Activated naive CD4-positive, alpha-beta T cell (primary cell): ENCODE measurements around the gene XKRX.

Source experiments
- DNase-seq, 4 experiments: peaks; one replicate each; lab custom pipeline; 2025; lab: John Stamatoyannopoulos, UW

The XKRX gene

GRCh38 chrX:100895365-100896075 is 33.2 kb downstream of the XKRX start:
- no peak for DNase-seq

DNA sequence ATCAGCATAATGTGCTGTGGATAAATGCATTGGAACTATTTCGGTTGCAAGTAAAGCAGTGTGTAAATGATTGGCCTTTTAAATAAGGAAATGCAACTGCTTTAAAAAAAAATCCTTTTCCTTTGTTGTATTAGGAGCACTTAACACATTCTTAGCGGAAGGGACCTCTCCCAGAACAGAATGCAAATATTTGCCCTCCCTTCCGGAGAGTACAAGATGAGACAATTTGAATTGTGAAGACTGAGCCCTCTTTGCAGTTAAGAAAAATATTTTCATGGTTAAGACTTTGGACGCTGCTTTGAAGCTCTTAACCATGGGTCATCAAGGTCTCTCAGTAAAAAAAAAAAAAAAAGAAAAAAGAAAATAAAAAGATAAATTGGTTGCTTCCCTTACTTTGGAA is 45.1 kb downstream of the XKRX start:
- no peak for DNase-seq

DNA sequence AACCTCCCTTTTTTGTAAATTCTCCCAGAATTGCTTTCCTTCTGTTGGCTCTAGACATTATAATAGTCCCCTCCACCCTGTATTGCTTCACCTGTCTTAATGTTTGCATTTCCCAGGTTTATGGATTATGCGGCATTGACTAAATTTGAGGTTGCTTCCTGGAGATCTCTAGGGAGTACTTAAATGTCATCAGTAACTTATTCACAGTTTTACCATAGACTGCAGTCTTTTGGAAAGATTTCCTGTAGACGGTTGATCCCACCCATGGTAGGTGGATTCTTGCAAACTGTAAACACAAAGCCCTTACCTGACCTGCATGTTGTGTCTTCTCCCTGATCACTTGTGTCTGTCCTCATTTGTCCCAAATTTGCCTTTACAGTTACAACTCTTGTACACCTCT is 48.3 kb downstream of the XKRX start:
- no peak for DNase-seq

GRCh38 chrX:100874325-100874724 is 54.4 kb downstream of the XKRX start, which contains the start of gene NOX1:
Gene NOX1, minus strand, starts transcription at chrX:100874359. Its CDS starts 220 bp downstream, at chrX:100874139.
- no peak for DNase-seq

DNA sequence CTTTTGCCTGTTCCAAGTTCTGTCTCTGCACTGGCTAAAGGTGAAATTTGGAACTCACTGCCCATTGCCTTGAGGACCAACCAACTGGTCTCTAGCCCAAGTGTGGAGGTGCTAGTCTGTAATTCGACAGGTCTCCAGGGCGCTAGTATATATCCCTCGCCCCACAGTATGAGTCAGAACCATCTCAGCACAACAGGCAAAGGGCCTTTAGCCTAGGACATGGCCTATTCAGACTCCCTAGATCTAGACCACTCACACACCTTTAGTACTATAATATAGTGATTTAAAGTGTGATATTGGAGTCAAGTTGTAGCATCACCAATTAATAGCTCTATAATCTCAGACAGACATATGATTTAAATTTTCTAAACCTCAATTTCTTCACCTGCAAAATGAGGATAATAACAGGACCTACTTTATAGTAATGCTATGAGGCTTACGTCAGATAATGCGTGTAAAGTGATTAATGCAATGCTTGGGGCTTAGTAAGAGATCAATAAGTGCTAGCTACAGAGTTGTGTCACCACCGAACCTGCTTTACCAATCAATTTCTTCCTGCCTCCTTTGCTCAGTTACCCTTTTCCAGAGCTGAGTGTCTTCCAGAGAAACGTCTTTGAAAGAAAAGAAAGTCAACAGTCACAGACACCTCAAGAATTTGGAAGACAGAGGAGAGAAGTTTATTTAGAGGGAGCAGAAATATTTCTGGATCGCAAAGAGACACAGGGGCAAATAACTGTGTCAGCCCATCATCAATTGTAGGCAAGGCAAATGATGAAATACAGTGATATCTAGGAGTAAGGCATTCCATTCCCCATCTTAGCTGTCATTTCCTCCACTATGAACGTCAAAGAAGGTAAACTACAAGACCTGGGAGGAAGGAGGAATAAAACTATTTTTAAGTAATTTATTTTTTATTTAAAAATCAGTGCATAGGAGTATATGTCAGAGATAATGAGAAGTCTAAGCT is 56.8 kb downstream of the XKRX start:
- no peak for DNase-seq

DNA sequence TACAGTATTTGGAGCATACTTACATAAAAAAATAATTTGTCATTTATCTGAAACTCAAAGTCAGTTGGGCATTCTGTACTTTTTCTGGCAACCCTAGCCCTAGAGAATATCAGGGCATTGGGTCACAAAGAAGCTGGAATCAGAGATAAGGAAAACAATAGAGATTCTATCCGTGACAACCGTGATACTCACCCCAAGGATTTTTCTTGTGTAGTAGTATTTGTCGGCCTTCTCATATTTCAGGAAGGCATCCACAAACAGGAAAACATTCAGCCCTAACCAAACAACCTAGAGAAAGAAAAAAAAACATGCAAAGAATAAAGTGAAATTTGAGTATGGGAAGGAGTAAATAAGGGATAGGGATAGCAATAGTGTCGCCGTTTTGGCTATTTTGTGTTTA is 58.2 kb downstream of the XKRX start:
- DNase-seq: no peak

GRCh38 chrX:100868273-100868672 is 60.4 kb downstream of the XKRX start:
- DNase-seq: no peak

DNA sequence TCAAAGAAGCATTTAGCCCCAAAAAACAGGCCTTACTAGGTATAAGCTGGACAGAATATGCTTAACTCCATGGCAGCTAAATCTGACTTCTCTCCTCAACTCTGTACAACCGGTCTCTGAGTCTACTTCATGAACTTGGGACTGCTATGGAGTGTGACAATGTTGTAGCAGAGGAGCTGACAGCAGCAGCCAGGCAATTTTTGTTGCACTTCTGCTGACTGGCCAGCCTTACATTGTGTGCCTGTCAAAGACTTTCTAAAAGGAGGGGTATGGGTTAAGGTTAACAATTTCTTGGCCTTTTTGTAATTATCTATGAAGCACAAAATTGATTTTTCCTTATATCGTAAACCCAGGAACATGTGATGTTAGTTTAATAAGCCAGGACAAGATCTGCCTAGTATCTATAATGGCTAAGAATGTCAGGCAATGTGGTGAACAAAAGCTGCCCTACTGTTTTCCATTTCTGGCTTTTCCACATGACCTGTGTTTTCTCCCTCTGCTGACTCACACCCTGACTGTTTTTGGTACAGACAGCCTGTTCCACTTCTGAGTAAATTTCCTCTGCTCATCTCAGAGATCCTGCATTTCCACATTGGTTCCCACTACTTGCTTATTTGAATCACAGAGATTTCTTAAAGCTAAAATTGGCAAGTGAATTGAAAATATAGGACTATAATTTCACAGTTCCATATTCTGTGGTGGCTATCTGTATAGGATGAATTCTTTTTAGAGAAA is 63.9 kb downstream of the XKRX start:
- DNase-seq: no peak
